Glutamatergic neuron (in vitro differentiated cells): ENCODE results near the gene PYGB. TPM values are rescaled to one million over a fixed set of nuclear protein-coding genes. Genes with fewer than 3 reads are reported as not detected.
A peak's percentile ranks its signal among the peaks of the same experiment; 100 is the strongest.

Source experiments
- DNase-seq: peaks from one replicate; pipeline ENCODE4 v3.0.0; 2022
- H3K27ac Mint-ChIP-seq: one replicate; pipeline ENCODE4 v1.8.0; 2020; ENCODE audit warnings: mild to moderate bottlenecking, mixed read lengths, inconsistent platforms; ENCODE audit not compliant: unreplicated experiment
- H3K27me3 Mint-ChIP-seq: one replicate; pipeline ENCODE4 v1.8.0; 2020; ENCODE audit warnings: mild to moderate bottlenecking, moderate library complexity, mixed read lengths, inconsistent platforms; ENCODE audit not compliant: unreplicated experiment
- H3K36me3 Mint-ChIP-seq: one replicate; pipeline ENCODE4 v1.8.0; 2020; ENCODE audit warnings: mild to moderate bottlenecking, mixed read lengths, inconsistent platforms; ENCODE audit not compliant: unreplicated experiment
- H3K4me1 Mint-ChIP-seq: one replicate; pipeline ENCODE4 v1.8.0; 2020; ENCODE audit warnings: mild to moderate bottlenecking, low read depth, mixed read lengths, inconsistent platforms; ENCODE audit not compliant: unreplicated experiment
- H3K4me3 Mint-ChIP-seq: one replicate; pipeline ENCODE4 v1.8.0; 2020; ENCODE audit warnings: mild to moderate bottlenecking, mixed read lengths, inconsistent platforms; ENCODE audit not compliant: unreplicated experiment
- H3K9me3 Mint-ChIP-seq: one replicate; pipeline ENCODE4 v1.8.0; 2020; ENCODE audit warnings: mild to moderate bottlenecking, moderate library complexity, mixed read lengths, inconsistent platforms; ENCODE audit not compliant: unreplicated experiment
- CTCF ChIP-seq: fragments of 200-600 bp; sonication (generic); IDR thresholded peaks from one replicate; pipeline ENCODE4 v1.5.0; 2021; ENCODE audit not compliant: partially characterized antibody, unreplicated experiment
- total RNA-seq: library from RNA; stranded (reverse); fragmentation: NEBNext Ultra II Directional; extraction: Animal tissue kit (Norgen Biotek cat#: 25700); gene quantifications from one replicate; pipeline ENCODE4 v1.2.1, GENCODE V29; 2021; ENCODE audit not compliant: unreplicated experiment

Gene PYGB
- total RNA-seq, 1 donor from 2014 or later = 295 TPM

- peak; percentile 71 for DNase-seq
- Mint-ChIP-seq H3K27ac (peak overlapping the region; percentile 93), H3K9me3 (peaks cover 37% of the 10 kb centered on the region), H3K4me1 (peaks cover 55% of the 10 kb centered on the region), H3K27me3 (peaks cover 28% of the 10 kb centered on the region), H3K4me3 (peak overlapping the region; percentile 84), H3K36me3 (no peaks in the 10 kb centered on the region)
- TF ChIP-seq CTCF = peak; percentile 25
Observed at GRCh38 chr20:25247000-25247517, 826 bp upstream of the PYGB start.

- Mint-ChIP-seq H3K9me3 (peaks cover 32% of the 10 kb centered on the region), H3K27me3 (peaks cover 23% of the 10 kb centered on the region), H3K4me1 (peaks cover 55% of the 10 kb centered on the region), H3K27ac (peak overlapping the region; percentile 93), H3K4me3 (peak overlapping the region; percentile 84), H3K36me3 (no peaks in the 10 kb centered on the region)
- no peak for DNase-seq
- TF ChIP-seq CTCF = no peak
Observed at GRCh38 chr20:25247518-25247955, 348 bp upstream of the PYGB start.

GRCh38 chr20:25248786-25249172, 894 bp downstream of the PYGB start:
- Mint-ChIP-seq H3K27me3 (peaks cover 20% of the 10 kb centered on the region), H3K9me3 (peaks cover 29% of the 10 kb centered on the region), H3K27ac (peak overlapping the region; percentile 93), H3K4me3 (peak overlapping the region; percentile 94), H3K4me1 (peaks cover 54% of the 10 kb centered on the region), H3K36me3 (no peaks in the 10 kb centered on the region)
- no peak for TF ChIP-seq CTCF
- no peak for DNase-seq

GRCh38 chr20:25249198-25249931, 1.5 kb downstream of the PYGB start:
- no peak for DNase-seq
- peaks cover 29% of the 10 kb centered on the region for H3K9me3 Mint-ChIP-seq
- H3K36me3 Mint-ChIP-seq = no peaks in the 10 kb centered on the region
- H3K4me3 Mint-ChIP-seq = peak overlapping the region; percentile 94
- TF ChIP-seq CTCF = no peak
- H3K4me1 Mint-ChIP-seq = peaks cover 55% of the 10 kb centered on the region
- peak overlapping the region; percentile 93 for H3K27ac Mint-ChIP-seq
- peaks cover 20% of the 10 kb centered on the region for H3K27me3 Mint-ChIP-seq

GRCh38 chr20:25250508-25250907, 2.6 kb downstream of the PYGB start:
- Mint-ChIP-seq H3K27ac (peak overlapping the region; percentile 43), H3K27me3 (peaks cover 16% of the 10 kb centered on the region), H3K9me3 (peaks cover 26% of the 10 kb centered on the region), H3K36me3 (no peaks in the 10 kb centered on the region), H3K4me3 (peak overlapping the region; percentile 94), H3K4me1 (peaks cover 52% of the 10 kb centered on the region)
- no peak for DNase-seq
- TF ChIP-seq CTCF = no peak
